HK-2 (cell line): ENCODE results near the gene ANKLE2.

ENCODE experiments used
- DNase-seq: peaks from one replicate; pipeline ENCODE4 v3.0.0-alpha.2; 2018; ENCODE audit not compliant: unreplicated experiment

ANKLE2 gene

DNA sequence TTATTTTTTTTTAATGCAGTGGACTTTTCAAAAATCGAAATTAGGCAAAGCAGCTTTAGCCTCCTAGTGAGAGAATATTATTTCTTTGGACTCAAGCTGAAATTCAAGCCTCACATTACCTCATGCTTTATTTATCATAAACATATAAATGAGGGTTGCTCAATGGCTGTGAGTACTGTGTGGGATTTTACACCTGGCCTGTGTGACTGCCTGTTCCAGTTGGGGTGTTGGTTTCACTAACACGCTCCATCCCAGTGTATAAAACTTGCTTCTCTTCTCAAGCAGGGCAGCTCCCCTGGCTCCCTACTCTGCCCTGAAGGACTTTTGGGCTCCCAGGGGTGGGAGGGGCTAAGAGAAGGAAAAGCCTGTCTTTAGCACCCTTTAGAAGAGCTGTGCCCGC lies 15.0 kb downstream of the ANKLE2 start:
- no peak for DNase-seq

DNA sequence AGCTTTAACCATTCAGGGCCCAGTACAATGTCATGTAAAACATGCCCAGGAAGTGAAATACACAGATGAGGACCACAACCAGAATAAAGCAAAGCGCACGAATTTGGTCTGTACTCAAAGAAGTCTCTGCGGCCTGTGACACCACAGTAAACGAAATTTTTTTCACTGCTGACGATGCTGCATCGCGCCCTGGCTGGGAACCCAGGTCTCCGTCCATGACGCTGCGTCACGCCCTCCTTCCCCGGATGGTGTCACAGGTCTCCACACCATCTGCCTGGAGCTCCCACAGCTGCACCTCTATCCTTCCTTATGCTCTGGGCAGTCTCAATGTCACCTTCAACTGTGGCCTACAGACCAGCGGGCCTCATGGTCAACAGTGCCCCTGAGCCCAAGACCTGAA lies 17.8 kb downstream of the ANKLE2 start:
- no peak for DNase-seq

DNA sequence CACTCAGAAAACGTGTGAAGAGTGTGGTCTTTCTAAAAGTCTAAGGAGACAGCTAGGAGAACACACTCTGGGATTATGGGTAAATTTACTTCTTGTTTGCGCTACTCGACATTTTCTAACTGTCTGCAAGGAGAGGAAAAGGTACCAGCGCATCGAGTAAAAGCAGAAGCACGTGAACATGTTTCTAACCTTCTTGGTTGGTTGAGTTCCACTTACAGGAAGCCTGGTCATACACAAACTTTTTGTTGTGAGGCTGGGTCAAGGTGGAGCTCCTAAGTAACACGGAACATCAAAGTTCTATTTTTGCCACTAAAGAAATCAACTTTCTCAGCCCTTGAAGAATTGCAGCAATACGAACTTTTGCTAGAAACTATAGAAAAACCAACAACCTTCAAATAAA lies 20.0 kb downstream of the ANKLE2 start:
- DNase-seq: no peak

DNA sequence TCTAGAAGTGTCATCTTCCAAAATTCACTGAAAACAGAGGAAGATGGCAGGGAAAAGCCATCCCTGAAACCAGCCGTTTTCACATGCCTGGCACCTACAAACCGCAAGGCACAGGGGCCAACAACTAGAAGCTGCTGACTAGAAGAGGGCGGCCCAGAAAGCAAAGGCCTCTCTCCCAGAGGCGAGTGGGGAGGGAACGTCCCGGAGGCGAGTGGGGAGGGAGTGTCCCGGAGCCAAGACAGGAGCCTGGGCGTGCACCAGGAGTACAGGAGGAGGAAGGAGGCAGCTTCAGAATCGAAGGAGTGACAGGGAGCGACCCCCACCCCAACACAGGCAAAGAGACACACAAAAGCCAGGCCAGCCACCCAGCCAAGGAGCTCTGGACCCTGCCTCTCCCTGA lies 21.0 kb downstream of the ANKLE2 start:
- no peak for DNase-seq

DNA sequence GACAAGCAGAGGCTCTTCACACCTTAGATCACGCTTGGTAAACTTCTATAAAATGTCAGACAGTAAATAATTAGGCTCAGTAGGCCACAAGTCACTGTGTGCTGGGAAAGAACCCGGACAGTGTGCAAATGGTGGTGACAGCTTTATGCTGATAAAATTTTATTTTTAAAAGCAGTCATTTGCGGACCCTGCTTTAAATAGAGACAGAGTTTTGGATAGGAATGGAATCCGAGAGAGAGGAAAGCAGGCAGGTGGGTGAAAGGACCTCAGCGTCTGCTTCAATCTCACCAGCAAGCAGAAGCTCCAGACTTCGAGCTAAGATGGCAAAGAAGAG lies 21.4 kb downstream of the ANKLE2 start:
- DNase-seq: no peak

DNA sequence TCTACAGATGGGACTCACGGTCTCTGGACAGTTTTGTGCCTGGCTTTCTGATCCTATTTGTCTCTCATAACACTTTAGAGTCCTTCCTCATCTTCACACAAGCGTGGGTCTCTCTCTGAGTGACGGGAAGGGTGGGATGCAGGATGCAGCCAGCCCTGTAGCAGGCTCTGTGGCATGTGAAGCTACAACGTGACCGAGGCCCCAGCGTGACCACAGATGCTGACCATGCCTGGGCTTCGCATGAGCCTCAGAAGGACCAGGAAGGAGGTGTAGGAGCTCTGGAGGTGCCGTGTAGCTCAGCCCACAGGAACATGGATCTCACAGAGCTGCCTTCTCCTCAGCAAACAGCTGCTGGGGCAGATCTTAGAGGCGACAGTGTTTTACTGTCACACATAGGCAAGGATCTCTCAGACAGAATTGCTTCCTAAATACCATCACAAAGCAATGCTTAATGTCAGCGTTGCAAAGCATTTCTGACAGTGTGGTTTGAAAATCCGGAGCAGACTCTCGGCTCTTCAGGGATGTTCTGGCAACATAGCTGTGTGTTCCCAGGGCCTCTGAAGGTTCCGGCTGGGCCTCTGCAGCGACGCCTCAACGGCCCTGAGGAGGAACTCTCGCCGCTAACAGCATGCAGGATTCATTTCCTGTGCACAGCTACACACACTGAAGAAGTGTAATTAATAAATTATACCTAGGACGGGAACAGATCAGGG lies 21.9 kb downstream of the ANKLE2 start:
- no peak for DNase-seq

DNA sequence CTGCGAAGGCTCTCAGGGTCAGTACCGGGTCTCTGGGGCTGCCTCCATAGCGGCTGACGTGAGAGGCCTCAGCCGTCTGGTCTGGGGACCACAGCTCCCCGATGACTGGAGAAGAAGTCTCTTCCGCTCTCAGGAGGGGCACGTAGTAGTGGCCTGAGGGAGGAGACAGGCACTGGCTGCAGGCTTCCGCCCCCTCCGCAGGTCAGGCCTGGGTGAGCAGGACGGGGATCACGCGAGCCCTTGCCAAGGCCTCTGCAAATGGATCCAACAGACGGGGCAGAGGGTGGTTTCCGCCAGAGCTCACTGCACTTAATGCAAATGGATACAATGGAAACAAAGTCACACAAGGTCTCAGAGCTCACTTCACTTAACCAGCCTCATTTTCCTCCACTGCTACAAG lies 24.7 kb downstream of the ANKLE2 start:
- DNase-seq: no peak

DNA sequence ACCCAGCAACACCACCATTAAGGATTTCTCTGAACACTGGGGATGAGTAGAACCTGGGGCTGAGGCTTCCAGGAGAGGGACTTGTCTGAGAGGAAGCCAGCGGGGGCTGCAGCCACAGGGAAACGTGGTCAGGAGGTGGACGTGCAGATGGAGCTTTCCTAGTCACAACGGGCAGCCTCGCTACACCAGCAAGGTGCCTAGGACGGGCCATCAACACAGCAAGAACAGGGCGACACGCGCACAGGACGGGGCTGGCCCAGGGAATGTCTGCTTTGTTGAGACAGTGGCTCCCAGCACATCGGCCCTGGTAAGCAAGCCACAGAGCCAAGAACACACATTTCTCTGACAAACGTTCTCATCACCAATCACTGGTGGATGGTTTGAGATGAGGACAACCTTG lies 25.3 kb downstream of the ANKLE2 start:
- DNase-seq: no peak

DNA sequence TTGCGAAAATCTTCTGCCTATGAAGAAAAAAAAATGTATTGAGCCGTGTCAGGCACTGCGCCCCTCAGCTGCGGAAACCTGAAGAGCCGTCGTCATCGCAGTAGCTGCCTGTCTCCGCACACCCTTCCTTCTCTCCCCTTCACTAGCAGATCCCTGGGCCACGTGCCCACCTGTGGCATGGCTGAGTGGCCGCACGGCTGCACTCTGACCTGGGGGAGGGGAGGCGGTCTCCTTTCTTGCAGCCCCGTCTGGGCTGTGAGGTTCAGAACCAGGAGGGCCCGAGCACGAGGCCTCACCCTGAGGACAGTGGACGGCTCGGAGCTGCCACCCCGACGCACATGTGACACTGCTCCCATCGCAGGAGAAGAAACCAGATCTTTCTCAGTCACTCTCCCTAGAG lies 26.1 kb downstream of the ANKLE2 start:
- no peak for DNase-seq

DNA sequence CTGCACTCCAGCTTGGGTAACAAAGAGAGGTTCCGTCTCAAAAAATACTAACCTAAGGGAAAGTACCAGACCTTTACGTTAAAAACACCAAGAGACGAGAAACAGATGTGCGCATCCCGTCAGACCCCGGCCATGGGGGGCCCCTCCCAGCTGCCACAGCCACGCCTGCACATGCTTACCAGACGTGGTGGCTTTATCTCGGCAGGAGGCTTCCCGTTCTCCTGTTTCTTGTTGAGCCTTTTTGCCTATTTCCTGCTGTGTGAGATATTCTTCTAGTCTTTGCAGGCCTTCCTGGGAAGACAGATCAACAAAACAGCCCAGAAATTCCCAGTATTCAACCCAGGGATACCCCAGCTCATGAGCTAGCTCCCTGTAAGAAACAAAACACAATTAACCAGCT lies 27.4 kb downstream of the ANKLE2 start:
- no peak for DNase-seq

DNA sequence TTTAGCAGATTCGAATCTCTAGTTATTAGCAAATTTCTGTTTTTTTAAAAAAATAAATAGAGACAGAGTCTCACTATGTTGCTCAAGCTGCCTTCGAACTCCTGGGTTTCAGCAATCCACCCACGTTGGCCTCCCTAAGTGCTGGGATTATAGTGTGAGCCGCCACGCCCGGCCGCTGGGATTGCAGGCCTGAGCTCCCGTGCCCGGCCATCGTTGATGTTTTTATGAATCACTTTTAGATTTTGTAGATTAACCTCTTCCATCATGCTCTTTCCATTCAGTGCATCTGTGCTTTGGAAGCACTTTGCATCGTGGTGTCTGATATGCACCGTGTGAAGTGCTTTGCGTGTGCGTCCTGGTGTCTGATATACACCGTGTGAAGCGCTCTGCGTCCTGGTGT lies 30.1 kb downstream of the ANKLE2 start:
- no peak for DNase-seq

DNA sequence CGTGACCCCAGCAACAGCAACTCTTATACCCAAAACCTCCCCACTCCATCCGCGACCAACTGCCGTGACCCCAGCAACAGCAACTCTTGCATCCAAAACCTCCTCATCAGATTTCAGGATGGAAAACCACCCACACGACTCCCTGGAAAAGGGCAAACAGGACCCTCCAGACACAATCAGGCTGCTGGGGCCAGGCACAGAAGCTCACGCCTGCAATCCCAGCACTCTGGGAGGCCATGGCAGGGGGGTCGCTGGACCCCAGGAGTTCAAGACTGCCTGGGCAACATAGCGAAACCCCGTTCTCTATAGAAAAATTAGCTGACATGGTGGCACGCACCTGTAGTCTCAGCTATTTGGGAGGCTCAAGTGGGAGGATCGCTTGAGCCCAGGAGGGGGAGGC lies 31.3 kb downstream of the ANKLE2 start:
- no peak for DNase-seq

DNA sequence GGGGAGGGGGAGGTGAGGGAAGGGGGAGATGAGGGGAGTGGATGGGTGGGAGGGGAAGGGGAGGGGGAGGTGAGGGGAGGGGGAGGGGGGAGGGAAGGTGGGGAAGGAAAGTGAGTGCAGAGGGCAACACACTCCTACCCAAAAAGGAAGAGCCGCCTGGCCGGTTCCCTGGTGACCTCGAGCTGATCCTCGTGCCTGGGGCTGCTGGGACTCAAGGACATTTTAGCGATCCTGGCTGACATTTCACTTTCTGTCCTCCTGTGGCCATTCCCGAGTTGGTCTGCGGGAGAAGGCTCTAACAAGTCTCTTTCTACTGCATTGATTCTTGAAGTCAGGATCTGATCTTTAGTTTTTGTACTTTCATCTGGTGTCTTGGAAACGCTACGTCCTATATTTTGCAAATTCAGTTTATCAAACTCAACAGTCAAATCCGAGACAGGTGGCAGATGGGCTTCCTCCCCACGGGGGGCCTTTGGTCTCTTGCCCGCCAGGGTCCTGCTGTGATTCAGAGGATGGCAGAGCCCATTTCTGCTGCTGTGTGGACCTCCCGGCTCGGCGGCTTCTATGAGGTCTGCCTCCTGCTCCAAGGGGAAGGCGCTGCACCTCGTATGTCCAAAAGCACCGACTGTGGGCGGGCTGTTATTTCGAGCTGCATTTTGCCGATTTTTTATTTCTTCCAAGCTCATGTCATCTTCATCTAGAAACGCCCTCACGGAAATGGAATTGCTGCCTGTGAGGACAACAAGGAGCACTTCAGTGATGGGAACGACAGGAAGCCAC lies 31.9 kb downstream of the ANKLE2 start:
- DNase-seq: no peak

DNA sequence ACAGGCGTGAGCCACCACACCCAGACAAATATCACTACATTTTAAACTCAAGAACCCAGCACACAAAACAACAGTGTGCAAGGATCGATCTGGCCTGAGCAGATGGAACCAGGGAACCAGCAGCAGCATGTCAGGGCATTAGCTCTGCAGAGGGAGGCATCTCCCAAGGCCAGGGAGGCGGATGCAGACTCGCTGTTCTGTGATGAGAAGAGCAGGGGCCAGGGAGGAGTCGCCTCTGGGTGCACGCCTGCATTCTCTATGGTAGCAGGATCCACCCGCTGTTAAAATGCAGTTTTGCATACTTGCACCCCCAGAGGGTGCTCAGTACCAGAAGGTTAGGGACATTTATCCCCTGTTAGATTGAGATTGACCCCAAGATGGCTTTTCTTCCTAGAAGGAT lies 33.1 kb downstream of the ANKLE2 start:
- no peak for DNase-seq

DNA sequence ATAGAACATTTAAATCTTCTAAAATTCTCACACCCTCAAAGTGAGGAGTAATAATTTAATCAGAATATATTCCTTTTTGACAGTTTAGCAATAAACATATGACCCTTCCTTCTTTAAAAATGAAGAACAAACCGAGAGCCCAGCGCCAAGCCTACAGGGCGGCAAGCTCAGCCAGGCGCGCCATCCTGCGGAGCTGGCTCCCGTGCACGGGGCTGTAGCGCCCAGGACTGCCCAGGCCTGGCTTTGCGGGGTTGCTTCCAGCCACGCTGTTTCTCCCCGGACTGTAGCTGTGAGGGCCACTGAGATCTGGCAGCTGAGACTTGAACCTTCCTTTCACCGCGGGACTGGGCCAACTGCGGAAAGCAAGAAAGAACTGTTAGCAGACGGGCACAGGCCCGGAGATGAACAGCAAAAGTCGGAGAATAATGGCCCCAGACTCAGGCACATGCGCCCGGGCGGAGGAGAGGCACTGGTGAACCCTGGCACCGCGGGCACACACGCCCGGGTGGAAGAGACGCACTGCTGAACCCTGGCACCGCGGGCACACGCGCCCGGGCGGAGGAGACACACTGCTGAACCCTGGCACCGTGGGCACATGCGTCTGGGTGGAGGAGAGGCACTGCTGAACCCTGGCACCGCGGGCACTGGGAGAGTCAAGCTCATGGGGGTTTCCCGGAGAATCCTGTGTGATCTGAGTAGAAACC lies 34.4 kb downstream of the ANKLE2 start:
- DNase-seq: no peak

DNA sequence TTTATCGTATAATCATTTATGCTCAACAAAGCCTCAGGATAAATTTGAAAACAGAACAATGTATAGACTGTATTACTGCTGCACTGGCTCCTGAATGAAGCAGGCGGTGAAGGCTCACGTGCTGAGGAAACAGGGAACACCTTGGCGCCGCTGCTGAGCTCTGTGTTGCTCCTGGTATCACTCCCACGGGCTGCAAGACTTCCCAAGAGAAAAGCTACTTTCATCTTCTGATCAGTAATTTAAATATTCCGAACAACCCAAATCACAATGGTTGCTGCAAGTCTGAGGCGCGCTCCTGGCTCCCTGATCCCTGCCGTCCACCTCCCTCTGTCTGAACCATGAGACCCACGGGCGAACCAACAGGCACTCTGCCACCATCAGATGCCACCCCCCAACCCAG lies 35.2 kb downstream of the ANKLE2 start:
- no peak for DNase-seq

DNA sequence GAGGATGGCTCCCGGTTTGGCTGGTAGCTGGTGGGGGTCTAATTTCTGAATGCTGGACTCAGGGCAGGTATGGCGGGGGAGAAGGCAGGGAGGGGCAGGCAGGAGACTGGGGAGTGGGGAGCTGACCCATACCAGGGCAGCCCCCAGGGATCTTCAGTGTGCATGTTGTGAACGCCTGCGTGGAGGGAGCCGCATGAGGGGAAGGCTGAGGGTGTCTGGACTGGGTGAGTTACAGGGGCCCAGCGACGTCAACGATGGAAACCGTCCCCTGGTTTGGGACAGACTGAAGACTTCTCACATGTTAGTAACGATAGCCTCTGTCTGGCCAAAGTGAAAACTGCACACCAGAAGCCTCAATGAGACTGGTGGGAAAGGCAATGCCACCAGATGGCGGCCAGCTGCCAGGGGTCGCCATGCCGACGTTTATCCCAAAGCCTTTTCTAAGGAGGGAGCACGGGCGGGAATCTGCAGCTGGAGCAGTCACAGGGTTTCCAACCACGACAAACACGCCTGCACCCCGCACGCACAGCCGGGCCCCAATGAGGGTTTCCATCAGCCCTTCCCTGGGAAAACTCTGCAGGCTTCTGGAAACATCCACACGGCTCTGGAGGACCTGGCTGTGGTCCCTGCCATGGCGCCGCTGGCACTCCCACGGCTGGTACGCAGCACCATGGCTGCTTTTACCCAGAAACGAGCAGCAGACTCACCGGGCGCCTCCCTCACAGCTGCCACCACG lies 37.0 kb downstream of the ANKLE2 start:
- no peak for DNase-seq

DNA sequence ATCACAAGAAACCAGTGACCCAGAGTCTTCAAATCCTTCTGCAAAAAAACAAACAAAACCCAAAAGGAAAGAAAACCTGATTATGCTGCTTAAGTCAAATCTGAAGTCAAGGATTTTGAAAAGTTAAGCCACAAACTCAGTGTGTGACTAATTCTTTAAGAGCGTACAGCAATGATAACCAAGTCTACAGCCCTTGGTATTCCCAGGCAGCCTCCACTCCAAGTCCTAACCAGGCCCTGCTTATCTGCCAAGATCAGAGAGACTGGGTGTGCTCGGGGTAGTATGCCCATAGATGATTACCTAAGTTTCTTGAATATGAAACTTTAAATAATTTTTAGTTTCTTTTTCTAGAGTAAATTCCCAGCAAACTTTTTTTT lies 37.9 kb downstream of the ANKLE2 start:
- DNase-seq: no peak

DNA sequence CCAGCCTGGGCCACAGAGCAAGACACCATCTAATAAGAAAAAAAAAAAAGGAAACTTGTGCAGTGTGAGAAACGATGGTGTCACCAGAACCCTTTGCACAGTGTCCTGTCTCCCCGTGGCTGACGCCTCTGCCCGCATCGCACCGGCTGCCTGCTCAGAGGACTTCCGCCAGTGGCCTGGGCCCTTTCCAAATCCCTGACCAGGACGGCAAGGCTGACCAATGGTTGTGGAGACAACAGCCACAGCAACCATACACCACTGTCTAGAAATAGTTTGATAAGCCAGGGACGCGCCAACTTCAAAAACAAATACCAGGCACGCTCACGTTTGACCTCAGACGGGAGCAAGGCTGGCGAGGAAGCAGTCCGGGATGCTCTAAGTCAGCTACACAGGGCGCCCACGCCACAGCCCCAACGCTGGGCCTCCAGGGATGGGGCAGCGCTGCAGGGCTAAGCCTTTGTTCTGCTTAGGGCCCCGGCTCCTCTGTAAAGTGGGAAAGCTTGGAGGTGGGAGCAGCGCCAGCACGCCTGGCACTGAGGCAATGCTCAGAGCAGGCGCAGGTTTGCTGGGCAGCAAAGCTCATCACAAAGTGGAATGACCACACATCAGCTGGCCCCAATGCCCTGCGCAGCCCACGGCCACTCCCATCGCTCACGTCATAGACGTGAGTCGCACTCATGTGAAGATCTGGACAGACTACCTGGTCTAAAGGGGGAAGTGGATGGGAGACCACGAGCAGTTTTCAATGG lies 38.4 kb downstream of the ANKLE2 start:
- no peak for DNase-seq

DNA sequence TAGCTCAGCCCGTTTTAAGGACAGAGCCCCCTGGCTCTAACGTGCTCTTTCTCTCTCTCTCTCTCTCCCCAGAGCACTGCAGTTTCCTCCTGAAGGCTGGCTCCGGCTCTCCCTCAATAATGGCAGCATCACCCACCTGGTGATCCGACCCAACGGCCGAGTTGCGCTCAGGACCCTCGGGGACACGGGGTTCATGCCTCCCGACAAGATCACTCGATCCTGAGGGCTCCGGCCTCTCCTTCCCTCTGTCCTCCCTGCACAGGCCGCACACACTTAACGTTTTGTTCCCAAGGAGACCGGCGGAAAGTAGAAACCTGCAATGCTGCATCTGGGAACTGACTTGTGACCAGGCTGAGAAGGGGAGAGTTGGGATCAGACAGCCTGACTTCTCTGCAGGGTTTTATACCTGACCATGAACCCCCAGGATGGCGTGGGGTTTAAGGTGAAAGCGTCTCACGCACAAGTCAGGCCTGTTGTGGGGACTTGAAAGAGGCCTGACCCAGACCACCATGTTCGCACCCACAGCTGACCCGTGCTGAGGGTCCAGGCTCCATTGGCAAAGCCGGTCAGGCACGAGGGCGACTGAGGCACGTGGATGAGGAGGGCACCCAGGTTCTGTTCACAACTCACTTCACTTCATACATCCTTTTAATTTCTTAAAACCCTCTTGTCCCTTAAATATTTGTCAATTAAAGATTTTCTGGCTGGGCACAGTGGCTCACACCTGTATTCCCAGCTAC lies 40.9 kb downstream of the ANKLE2 start:
- DNase-seq: no peak

DNA sequence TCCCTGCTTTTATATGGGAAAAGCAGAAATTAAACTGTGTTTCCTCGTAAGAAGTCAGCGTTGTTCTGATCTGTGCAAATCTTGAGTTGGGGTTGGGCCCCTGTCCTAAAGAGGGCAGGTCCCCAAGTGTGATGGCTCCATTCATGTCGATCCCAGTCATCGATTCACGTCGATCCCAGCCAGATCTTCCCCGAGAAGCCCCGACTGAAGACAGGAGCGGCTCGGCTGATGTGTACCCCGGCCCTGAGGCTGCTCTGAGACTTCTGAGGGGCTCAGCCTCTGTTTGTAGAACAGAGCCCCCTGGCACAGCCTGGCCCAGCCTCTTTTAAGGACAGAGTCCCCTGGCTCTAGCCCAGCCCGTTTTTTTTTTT lies 41.7 kb downstream of the ANKLE2 start:
- DNase-seq: no peak
